Panc1 (cell line): ENCODE data around the gene EMX1. TPM values are rescaled to one million over a fixed set of nuclear protein-coding genes. Genes with fewer than 3 reads are reported as not detected.

Experiments
- ATAC-seq: fragments of 200-7000 bp; cut with Tn5 transposase; 2 replicates; pipeline ENCODE4 v1.9.1; 2020; ENCODE audit warnings: mild to moderate bottlenecking, moderate library complexity
- BruUV-seq: library from RNA; stranded (reverse); fragments of 400-500 nt; replicated peaks from 2 replicates; lab custom pipeline; 2021; lab: Mats Ljungman, UMichigan
- CTCF ChIA-PET: fragments of 300-600 bp; sonication (Branson Sonifier 250); formaldehyde crosslinking; loops from one replicate; lab custom pipeline; 2022; ENCODE audit warnings: antibody characterized with exemption; lab: Charles Lee
- POLR2A ChIA-PET: fragments of 300-600 bp; sonication (Branson Sonifier 250); formaldehyde crosslinking; loops from one replicate; lab custom pipeline; 2022; ENCODE audit warnings: antibody characterized with exemption; lab: Charles Lee
- DNase-seq: peaks from one replicate; pipeline ENCODE4 v3.0.0-alpha.2; 2010; ENCODE audit warnings: low read depth, low spot score
- H3K27ac ChIP-seq: 2 replicates; pipeline ENCODE4 v1.5.1; 2011; ENCODE audit warnings: mild to moderate bottlenecking, low read length, inconsistent platforms
- H3K27me3 ChIP-seq: fragments of 200-500 bp; sonication (Bioruptor generic); 2 replicates; pipeline ENCODE4 v1.6.0; 2014; ENCODE audit warnings: low read length, inconsistent platforms; ENCODE audit not compliant: control insufficient read depth, insufficient read depth
- H3K36me3 ChIP-seq: fragments of 200-500 bp; sonication (Bioruptor generic); 2 replicates; pipeline ENCODE4 v1.5.1; 2014; ENCODE audit warnings: inconsistent platforms, mild to moderate bottlenecking, low read length, moderate library complexity; ENCODE audit not compliant: control insufficient read depth, insufficient read depth
- H3K4me1 ChIP-seq: 2 replicates; pipeline ENCODE4 v1.5.1; 2011; ENCODE audit warnings: inconsistent platforms, mild to moderate bottlenecking, low read length, moderate library complexity; ENCODE audit not compliant: control insufficient read depth, insufficient read depth
- H3K4me3 ChIP-seq, 2 experiments: 2 replicates each; pipeline ENCODE4 v1.5.1; 2011 to 2012; ENCODE audit warnings: low read depth in 2 of 2, low read length in 2 of 2, mild to moderate bottlenecking in 2 of 2, inconsistent platforms in 1 of 2, moderate library complexity in 1 of 2
- H3K9me3 ChIP-seq: fragments of 200-500 bp; sonication (Bioruptor generic); 2 replicates; pipeline ENCODE4 v1.5.1; 2014; ENCODE audit warnings: low read depth, mild to moderate bottlenecking, inconsistent platforms, low read length, moderate library complexity; ENCODE audit not compliant: control insufficient read depth, insufficient read depth
- CTCF ChIP-seq: fragments of 450-650 bp; IDR thresholded peaks from 2 replicates; pipeline ENCODE4 v1.5.1; 2017; ENCODE audit warnings: mild to moderate bottlenecking
- POLR2AphosphoS5 ChIP-seq: IDR thresholded peaks from 2 replicates; pipeline ENCODE4 v1.6.1; 2012; ENCODE audit warnings: mild to moderate bottlenecking, low read depth, low read length, moderate library complexity
- REST ChIP-seq, 2 experiments: IDR thresholded peaks; 2 replicates each; pipeline ENCODE4 v1.6.1; 2011 to 2012; ENCODE audit warnings: low read depth in 2 of 2, control low read depth in 1 of 2, low read length in 1 of 2, mild to moderate bottlenecking in 1 of 2, moderate library complexity in 1 of 2; ENCODE audit not compliant: insufficient read depth in 1 of 2
- SIN3A ChIP-seq: IDR thresholded peaks from 2 replicates; pipeline ENCODE4 v1.6.1; 2012; ENCODE audit warnings: low read depth, mild to moderate bottlenecking, low read length, moderate library complexity, borderline replicate concordance; ENCODE audit not compliant: insufficient read depth
- TCF7L2 ChIP-seq: IDR thresholded peaks from 2 replicates; pipeline ENCODE4 v1.6.1; 2011; ENCODE audit warnings: mild to moderate bottlenecking, low read depth, low read length, inconsistent platforms
- in situ Hi-C: cut with HindIII; loops from 2 replicates; pipeline ENCODE4 v1.10.0; 2016; ENCODE audit warnings: low sequenced_read_pairs, low pct_unique_long_range_greater_than_20kb
- intact Hi-C: fragments of 100-400 bp; cut with micrococcal nuclease; formaldehyde crosslinking; loops from one replicate; pipeline ENCODE4 v1.10.0; 2022; ENCODE audit not compliant: unreplicated experiment
- total RNA-seq: library from RNA; stranded (reverse); gene quantifications from one replicate; pipeline ENCODE4 v1.2.1, GENCODE V29; 2021; ENCODE audit not compliant: unreplicated experiment

EMX1 gene
- total RNA-seq, 1 experiment from 2014 or later = 0.36 TPM

GRCh38 chr2:72924353-72925240 lies 7.3 kb downstream of the EMX1 start:
- DNase-seq = no peak
- Histone ChIP-seq H3K27ac (no peak overlapping the region), H3K4me1 (no peaks in the 10 kb centered on the region), H3K27me3 (peaks cover 41% of the 10 kb centered on the region), H3K4me3 (no peak overlapping the region), H3K36me3 (no peaks in the 10 kb centered on the region), H3K9me3 (no peaks in the 10 kb centered on the region)
- ChIA-PET POLR2A (no interaction called here), CTCF (interaction anchor here (0.5 kb wide), 1 partner anchor 46 kb away, joined by 3 read pairs; no protein-coding TSS in a partner anchor)
- in situ Hi-C loops = no loop called here
- BruUV-seq = no TSS peak
- intact Hi-C loops = no loop called here
- ATAC-seq = peak; percentile 54; the same call in 1 of the 2 replicates
- TF ChIP-seq TCF7L2 (no peak), CTCF (no peak), POLR2AphosphoS5 (no peak), SIN3A (no peak), REST (IDR thresholded peaks at IDR 0.05; ENCODE audit: insufficient read depth in 1 of 2, low read depth in 2 of 2, low read length in 1 of 2) (no peak)

- H3K27me3 ChIP-seq = peaks cover 37% of the 10 kb centered on the region
- ChIA-PET POLR2A (no interaction called here), CTCF (interaction anchor here (0.7 to 1.1 kb wide), 2 partner anchors 13 to 31 kb away, joined by 3 to 4 read pairs; no protein-coding TSS in a partner anchor)
- H3K27ac ChIP-seq = no peak overlapping the region
- H3K9me3 ChIP-seq = no peaks in the 10 kb centered on the region
- H3K4me1 ChIP-seq = no peaks in the 10 kb centered on the region
- BruUV-seq = no TSS peak
- in situ Hi-C loops = no loop called here
- TF ChIP-seq SIN3A (no peak), POLR2AphosphoS5 (no peak), REST (IDR thresholded peaks at IDR 0.05; ENCODE audit: insufficient read depth in 1 of 2, low read depth in 2 of 2, low read length in 1 of 2) (no peak), TCF7L2 (no peak), CTCF (no peak)
- ATAC-seq (no peak), DNase-seq (no peak)
- no peaks in the 10 kb centered on the region for H3K36me3 ChIP-seq
- no peak overlapping the region for H3K4me3 ChIP-seq
- intact Hi-C loops = no loop called here
These were observed 8.1 kb downstream of the EMX1 start for GRCh38 chr2:72925328-72925943.
